HEK293 (cell line): ENCODE results near the gene HMX1.

ENCODE experiments used
- CTCF ChIA-PET: fragments of 350-600 bp; formaldehyde crosslinking; extraction: SDS; loops from one replicate; lab custom pipeline; 2021; ENCODE audit warnings: antibody characterized with exemption; lab: Yijun Ruan, JAX
- POLR2A ChIA-PET: fragments of 300-600 bp; formaldehyde crosslinking; extraction: SDS; loops from one replicate; lab custom pipeline; 2020; ENCODE audit warnings: antibody characterized with exemption, inconsistent platforms; lab: Yijun Ruan, JAX
- H3K27ac ChIP-seq: fragments of 200-500 bp; sonication (Bioruptor generic); 2 replicates; pipeline ENCODE4 v1.5.1; 2014; ENCODE audit warnings: low read depth, low read length, control low read depth, inconsistent platforms; ENCODE audit errors: extremely low read depth
- H3K36me3 ChIP-seq, 2 experiments: fragments of 200-500 bp in 1 of 2; sonication (Bioruptor generic) in 1 of 2; 1 replicate in 1 of 2; 2 replicates in 1 of 2; pipeline ENCODE4 v1.5.1; 2014 to 2017; ENCODE audit warnings: inconsistent platforms in 2 of 2, low read length in 2 of 2; ENCODE audit not compliant: control insufficient read depth in 2 of 2, insufficient read depth in 1 of 2
- H3K4me1 ChIP-seq: fragments of 200-500 bp; sonication (Bioruptor generic); 2 replicates; pipeline ENCODE4 v1.5.1; 2014; ENCODE audit warnings: mild to moderate bottlenecking, low read length, inconsistent platforms; ENCODE audit not compliant: control insufficient read depth, insufficient read depth
- H3K4me3 ChIP-seq: 2 replicates; pipeline ENCODE4 v1.5.1; 2011; ENCODE audit warnings: low read depth, mild to moderate bottlenecking, control low read depth, low read length, moderate library complexity
- H3K9me3 ChIP-seq: fragments of 200-500 bp; sonication (Bioruptor generic); 2 replicates; pipeline ENCODE4 v1.5.1; 2014; ENCODE audit warnings: low read depth, low read length, inconsistent platforms; ENCODE audit not compliant: control insufficient read depth, insufficient read depth
- FEZF1 ChIP-seq: fragments of 450-650 bp; formaldehyde crosslinking; IDR thresholded peaks from 2 replicates; pipeline ENCODE4 v1.5.1; 2016; ENCODE audit warnings: missing biosample characterization, missing genetic modification characterization
- GLIS1 ChIP-seq: fragments of 450-650 bp; formaldehyde crosslinking; IDR thresholded peaks from 2 replicates; pipeline ENCODE4 v1.5.1; 2016; ENCODE audit warnings: missing biosample characterization, missing genetic modification characterization
- KLF9 ChIP-seq: fragments of 450-650 bp; formaldehyde crosslinking; IDR thresholded peaks from 2 replicates; pipeline ENCODE4 v1.5.1; 2016; ENCODE audit warnings: missing biosample characterization, missing genetic modification characterization, low read depth
- MEIS1 ChIP-seq: sonication (generic); formaldehyde crosslinking; IDR thresholded peaks from 2 replicates; pipeline ENCODE4 v1.8.1; 2022; ENCODE audit warnings: missing genetic modification reagents, mild to moderate bottlenecking, borderline replicate concordance
- MZF1 ChIP-seq: fragments of 450-650 bp; formaldehyde crosslinking; IDR thresholded peaks from 2 replicates; pipeline ENCODE4 v1.5.1; 2017; ENCODE audit warnings: missing biosample characterization, missing genetic modification characterization, borderline replicate concordance
- PRDM10 ChIP-seq: fragments of 450-650 bp; formaldehyde crosslinking; IDR thresholded peaks from 2 replicates; pipeline ENCODE4 v1.5.1; 2016; ENCODE audit warnings: missing biosample characterization, missing genetic modification characterization
- SCRT1 ChIP-seq: fragments of 450-650 bp; formaldehyde crosslinking; IDR thresholded peaks from 2 replicates; pipeline ENCODE4 v1.5.1; 2016; ENCODE audit warnings: missing biosample characterization, missing genetic modification characterization, borderline replicate concordance
- SCRT2 ChIP-seq: fragments of 450-650 bp; formaldehyde crosslinking; IDR thresholded peaks from 2 replicates; pipeline ENCODE4 v1.5.1; 2016; ENCODE audit warnings: missing biosample characterization, missing genetic modification characterization
- SETDB1 ChIP-seq: IDR thresholded peaks from one replicate; pipeline ENCODE4 v1.6.1; 2017; ENCODE audit warnings: mild to moderate bottlenecking, low read length, moderate library complexity, mixed read lengths; ENCODE audit not compliant: insufficient read length
- SP7 ChIP-seq: fragments of 450-650 bp; formaldehyde crosslinking; IDR thresholded peaks from 2 replicates; pipeline ENCODE4 v1.5.1; 2016; ENCODE audit warnings: missing biosample characterization, missing genetic modification characterization
- ZBTB1 ChIP-seq: fragments of 450-650 bp; formaldehyde crosslinking; IDR thresholded peaks from 2 replicates; pipeline ENCODE4 v1.5.1; 2016; ENCODE audit warnings: missing biosample characterization, missing genetic modification characterization
- ZBTB10 ChIP-seq: fragments of 450-650 bp; formaldehyde crosslinking; IDR thresholded peaks from 2 replicates; pipeline ENCODE4 v1.5.1; 2016; ENCODE audit warnings: missing biosample characterization, missing genetic modification characterization
- ZBTB17 ChIP-seq: fragments of 450-650 bp; formaldehyde crosslinking; IDR thresholded peaks from 2 replicates; pipeline ENCODE4 v1.5.1; 2016; ENCODE audit warnings: missing biosample characterization, missing genetic modification characterization
- ZBTB21 ChIP-seq: fragments of 450-650 bp; formaldehyde crosslinking; IDR thresholded peaks from 2 replicates; pipeline ENCODE4 v1.5.1; 2017; ENCODE audit warnings: missing biosample characterization, missing genetic modification characterization
- ZBTB26 ChIP-seq: fragments of 450-650 bp; formaldehyde crosslinking; optimal IDR thresholded peaks from 2 replicates; pipeline ENCODE3; 2016; ENCODE audit warnings: missing biosample characterization, mild to moderate bottlenecking, missing genetic modification characterization
- ZBTB7A ChIP-seq: fragments of 450-650 bp; formaldehyde crosslinking; IDR thresholded peaks from 2 replicates; pipeline ENCODE4 v1.5.1; 2016; ENCODE audit warnings: low read depth, missing biosample characterization, missing genetic modification characterization
- ZIC2 ChIP-seq: fragments of 450-650 bp; formaldehyde crosslinking; IDR thresholded peaks from 2 replicates; pipeline ENCODE4 v1.5.1; 2016; ENCODE audit warnings: missing biosample characterization, missing genetic modification characterization
- ZNF138 ChIP-seq: fragments of 450-650 bp; formaldehyde crosslinking; IDR thresholded peaks from 2 replicates; pipeline ENCODE4 v1.5.1; 2016; ENCODE audit warnings: missing biosample characterization, missing genetic modification characterization, borderline replicate concordance
- ZNF202 ChIP-seq: fragments of 450-650 bp; formaldehyde crosslinking; IDR thresholded peaks from 2 replicates; pipeline ENCODE4 v1.5.1; 2016; ENCODE audit warnings: missing biosample characterization, missing genetic modification characterization, borderline replicate concordance
- ZNF292 ChIP-seq: fragments of 450-650 bp; formaldehyde crosslinking; IDR thresholded peaks from 2 replicates; pipeline ENCODE4 v1.5.1; 2016; ENCODE audit warnings: low read depth, missing biosample characterization, missing genetic modification characterization, borderline replicate concordance
- ZNF391 ChIP-seq: fragments of 450-650 bp; formaldehyde crosslinking; IDR thresholded peaks from 2 replicates; pipeline ENCODE4 v1.5.1; 2016; ENCODE audit warnings: low read depth, missing biosample characterization, missing genetic modification characterization, borderline replicate concordance
- ZNF423 ChIP-seq: fragments of 450-650 bp; formaldehyde crosslinking; IDR thresholded peaks from 2 replicates; pipeline ENCODE4 v1.5.1; 2016; ENCODE audit warnings: missing biosample characterization, missing genetic modification characterization
- ZNF560 ChIP-seq: fragments of 450-650 bp; formaldehyde crosslinking; IDR thresholded peaks from 2 replicates; pipeline ENCODE4 v1.5.1; 2017; ENCODE audit warnings: missing biosample characterization, missing genetic modification characterization, borderline replicate concordance
- ZNF624 ChIP-seq: fragments of 450-650 bp; formaldehyde crosslinking; IDR thresholded peaks from 2 replicates; pipeline ENCODE4 v1.5.1; 2017; ENCODE audit warnings: missing biosample characterization, missing genetic modification characterization
- ZNF629 ChIP-seq: fragments of 450-650 bp; formaldehyde crosslinking; IDR thresholded peaks from 2 replicates; pipeline ENCODE4 v1.5.1; 2017; ENCODE audit warnings: missing biosample characterization, missing genetic modification characterization
- ZNF701 ChIP-seq: fragments of 450-650 bp; formaldehyde crosslinking; IDR thresholded peaks from 2 replicates; pipeline ENCODE4 v1.5.1; 2016; ENCODE audit warnings: missing biosample characterization, missing genetic modification characterization

The HMX1 gene

GRCh38 chr4:8847764-8848163, 23.9 kb downstream of the HMX1 start:
- no peak overlapping the region for H3K27ac ChIP-seq
- H3K36me3 ChIP-seq = no peaks in the 10 kb centered on the region
- POLR2A ChIA-PET = no interaction called here
- no peak overlapping the region for H3K4me3 ChIP-seq
- TF ChIP-seq ZBTB17 (tag by site-specific recombination) = peak; percentile 92
- TF ChIP-seq SETDB1 = no peak
- TF ChIP-seq ZBTB1 (tag by site-specific recombination) = no peak
- TF ChIP-seq SCRT1 = no peak
- 0 out of 2 replicates have a peak, but pooled peaks have one; percentile 15 for TF ChIP-seq ZIC2 (tag by site-specific recombination)
- 0 out of 2 replicates have a peak, but pooled peaks have one; percentile 35 for TF ChIP-seq ZNF423 (tag by site-specific recombination)
- TF ChIP-seq KLF9 (tag by site-specific recombination) = no peak
- H3K4me1 ChIP-seq = peaks cover 2% of the 10 kb centered on the region; the same call in 1 of the 2 replicates
- H3K9me3 ChIP-seq = no peaks in the 10 kb centered on the region
- CTCF ChIA-PET = interaction anchor here (1.0 to 1.7 kb wide), 4 partner anchors 13 to 159 kb away, joined by 4 to 6 read pairs (median 5); no protein-coding TSS in a partner anchor

- TF ChIP-seq ZNF292 (tag by site-specific recombination) (no peak), SETDB1 (no peak), ZNF629 (tag by site-specific recombination) (no peak), ZNF560 (tag by site-specific recombination) (no peak), MEIS1 (CRISPR knock-in tag) (no peak), ZBTB26 (tag by site-specific recombination) (no peak), ZNF138 (tag by site-specific recombination) (no peak), SCRT2 (tag by site-specific recombination) (no peak)
- no peaks in the 10 kb centered on the region for H3K36me3 ChIP-seq
- ChIA-PET CTCF (interaction anchor here (1.0 to 1.7 kb wide), 4 partner anchors 12 to 159 kb away, joined by 4 to 6 read pairs (median 5); no protein-coding TSS in a partner anchor), POLR2A (no interaction called here)
- no peak overlapping the region for H3K4me3 ChIP-seq
- H3K9me3 ChIP-seq = no peaks in the 10 kb centered on the region
- H3K4me1 ChIP-seq = peaks cover 2% of the 10 kb centered on the region; the same call in 1 of the 2 replicates
- H3K27ac ChIP-seq = no peak overlapping the region
Measured at GRCh38 chr4:8847331-8847730, 24.3 kb downstream of the HMX1 start.

- Histone ChIP-seq H3K4me3 (no peak overlapping the region), H3K36me3 (no peaks in the 10 kb centered on the region), H3K9me3 (no peaks in the 10 kb centered on the region), H3K4me1 (peaks cover 2% of the 10 kb centered on the region; the same call in 1 of the 2 replicates), H3K27ac (no peak overlapping the region)
- ChIA-PET POLR2A (no interaction called here), CTCF (interaction anchor here (1.5 kb wide), 1 partner anchor 12 kb away, joined by 6 read pairs; no protein-coding TSS in a partner anchor)
- no peak for TF ChIP-seq ZBTB10 (tag by site-specific recombination)
- TF ChIP-seq SP7 (tag by site-specific recombination) = no peak
- no peak for TF ChIP-seq ZNF202 (tag by site-specific recombination)
- TF ChIP-seq ZBTB21 (tag by site-specific recombination) = no peak
- no peak for TF ChIP-seq ZNF624 (tag by site-specific recombination)
- TF ChIP-seq GLIS1 = no peak
- no peak for TF ChIP-seq FEZF1
- TF ChIP-seq ZBTB7A (tag by site-specific recombination) = no peak
- TF ChIP-seq MZF1 (tag by site-specific recombination) = no peak
- no peak for TF ChIP-seq PRDM10
- TF ChIP-seq ZNF701 (tag by site-specific recombination) = no peak
- TF ChIP-seq ZNF391 (tag by site-specific recombination) = no peak
Measured at GRCh38 chr4:8846826-8847225, 24.8 kb downstream of the HMX1 start.
